PC-3 (cell line): ENCODE data around the gene HHIPL1. TPM values are rescaled to one million over a fixed set of nuclear protein-coding genes. Genes with fewer than 3 reads are reported as not detected.

Experiments
- ATAC-seq: fragments of 200-7000 bp; cut with Tn5 transposase; 2 replicates; pipeline ENCODE4 v1.9.1; 2020; ENCODE audit warnings: mild to moderate bottlenecking, moderate library complexity
- BruUV-seq: library from RNA; stranded (reverse); fragments of 400-500 nt; replicated peaks from 2 replicates; lab custom pipeline; 2021; lab: Mats Ljungman, UMichigan
- CTCF ChIA-PET: fragments of 300-600 bp; sonication (Branson Sonifier 250); formaldehyde crosslinking; loops from one replicate; lab custom pipeline; 2022; ENCODE audit warnings: antibody characterized with exemption; lab: Charles Lee
- POLR2A ChIA-PET: fragments of 300-600 bp; sonication (Branson Sonifier 250); formaldehyde crosslinking; loops from one replicate; lab custom pipeline; 2022; ENCODE audit warnings: antibody characterized with exemption; ENCODE audit not compliant: unreplicated experiment; lab: Charles Lee
- DNase-seq: peaks from one replicate; pipeline ENCODE4 v3.0.0-alpha.2; 2015
- H2AFZ ChIP-seq: fragments of 300-600 bp; sonication (generic); 2 replicates; pipeline ENCODE4 v1.6.0; 2016; ENCODE audit warnings: antibody characterized with exemption, low read length
- H3F3A ChIP-seq: fragments of 300-600 bp; sonication (generic); one replicate; pipeline ENCODE4 v1.6.0; 2017; ENCODE audit warnings: antibody characterized with exemption, low read length, control low read depth, mild to moderate bottlenecking; ENCODE audit not compliant: unreplicated experiment
- H3K27ac ChIP-seq: fragments of 300-600 bp; sonication (generic); 2 replicates; pipeline ENCODE4 v1.5.1; 2016; ENCODE audit warnings: mild to moderate bottlenecking, low read length
- H3K27me3 ChIP-seq: fragments of 300-600 bp; sonication (generic); 2 replicates; pipeline ENCODE4 v1.6.1; 2016; ENCODE audit warnings: low read length, mixed read lengths
- H3K36me3 ChIP-seq: fragments of 300-600 bp; sonication (generic); 2 replicates; pipeline ENCODE4 v1.6.1; 2016; ENCODE audit warnings: low read depth, mixed run types, low read length, mixed read lengths
- H3K4me1 ChIP-seq: fragments of 300-600 bp; sonication (generic); 2 replicates; pipeline ENCODE4 v1.5.1; 2016; ENCODE audit warnings: low read length; ENCODE audit not compliant: insufficient read depth
- H3K4me2 ChIP-seq: fragments of 300-600 bp; sonication (generic); 2 replicates; pipeline ENCODE4 v1.6.0; 2016; ENCODE audit warnings: low read length
- H3K4me3 ChIP-seq: fragments of 300-600 bp; sonication (generic); 2 replicates; pipeline ENCODE4 v1.5.1; 2016; ENCODE audit warnings: mild to moderate bottlenecking, low read length, mixed read lengths
- H3K79me2 ChIP-seq: fragments of 300-600 bp; sonication (generic); 2 replicates; pipeline ENCODE4 v1.6.1; 2017; ENCODE audit warnings: low read length, mixed read lengths
- H3K9ac ChIP-seq: fragments of 300-600 bp; sonication (generic); 2 replicates; pipeline ENCODE4 v1.6.0; 2016; ENCODE audit warnings: mild to moderate bottlenecking, low read length
- H3K9me2 ChIP-seq: fragments of 300-600 bp; sonication (generic); replicated peaks from 2 replicates; pipeline ENCODE4 v1.6.1; 2016; ENCODE audit warnings: mixed run types, low read length, mixed read lengths
- H3K9me3 ChIP-seq: fragments of 300-600 bp; sonication (generic); 2 replicates; pipeline ENCODE4 v1.6.1; 2016; ENCODE audit warnings: low read length, mixed read lengths
- H4K20me1 ChIP-seq: fragments of 300-600 bp; sonication (generic); 2 replicates; pipeline ENCODE4 v1.6.1; 2016; ENCODE audit warnings: low read length, mixed read lengths
- CTCF ChIP-seq: fragments of 300-600 bp; sonication (generic); conservative IDR thresholded peaks from 2 replicates; pipeline ENCODE4 v1.5.1; 2017; ENCODE audit warnings: antibody characterized with exemption, low read depth, mild to moderate bottlenecking, low read length
- EZH2 ChIP-seq: fragments of 300-600 bp; sonication (generic); IDR thresholded peaks from one replicate; pipeline ENCODE4 v1.6.1; 2017; ENCODE audit warnings: antibody characterized with exemption, mild to moderate bottlenecking, low read length; ENCODE audit not compliant: unreplicated experiment
- EZH2phosphoT487 ChIP-seq: fragments of 300-600 bp; sonication (generic); IDR thresholded peaks from 2 replicates; pipeline ENCODE4 v1.6.1; 2018; ENCODE audit warnings: mild to moderate bottlenecking, antibody characterized with exemption, low read length, borderline replicate concordance
- intact Hi-C: fragments of 100-400 bp; cut with micrococcal nuclease; formaldehyde crosslinking; loops from 2 replicates; pipeline ENCODE4 v1.9.0; 2023
- total RNA-seq: library from RNA; depleted of rRNA; stranded (reverse); fragments of >200 nt; gene quantifications from 2 replicates; pipeline ENCODE4 v1.2.3, GENCODE V29; 2014

HHIPL1 gene
- total RNA-seq, 1 experiment from 2014 or later = 0.84 TPM

GRCh38 chr14:99657645-99658155 is 12.8 kb downstream of the HHIPL1 start:
- no peaks in the 10 kb centered on the region for H4K20me1 ChIP-seq
- H3K27me3 ChIP-seq = no peaks in the 10 kb centered on the region
- no peak overlapping the region for H3K27ac ChIP-seq
- H3K9ac ChIP-seq = no peak overlapping the region
- CTCF ChIA-PET = no interaction called here
- DNase-seq (no peak), ATAC-seq (no peak)
- TF ChIP-seq CTCF = no peak
- TF ChIP-seq EZH2 = no peak
- TF ChIP-seq EZH2phosphoT487 = no peak
- H3K36me3 ChIP-seq = no peaks in the 10 kb centered on the region
- no peak overlapping the region for H2AFZ ChIP-seq
- no TSS peak for BruUV-seq
- H3K4me1 ChIP-seq = no peaks in the 10 kb centered on the region
- intact Hi-C loops = no loop called here
- H3F3A ChIP-seq = no peaks in the 10 kb centered on the region
- H3K9me2 ChIP-seq = no peaks in the 10 kb centered on the region
- H3K4me2 ChIP-seq = no peak overlapping the region
- POLR2A ChIA-PET = interaction anchor here (0.6 kb wide), 1 partner anchor 21 kb away, joined by 7 read pairs; no protein-coding TSS in a partner anchor
- no peaks in the 10 kb centered on the region for H3K79me2 ChIP-seq
- no peaks in the 10 kb centered on the region for H3K9me3 ChIP-seq
- no peak overlapping the region for H3K4me3 ChIP-seq

GRCh38 chr14:99658218-99658845 is 13.4 kb downstream of the HHIPL1 start:
- Histone ChIP-seq H3K27me3 (no peaks in the 10 kb centered on the region), H3F3A (no peaks in the 10 kb centered on the region), H3K36me3 (no peaks in the 10 kb centered on the region), H3K27ac (no peak overlapping the region), H3K4me3 (no peak overlapping the region), H2AFZ (no peak overlapping the region), H3K9me2 (no peaks in the 10 kb centered on the region), H4K20me1 (no peaks in the 10 kb centered on the region), H3K4me1 (no peaks in the 10 kb centered on the region), H3K9me3 (no peaks in the 10 kb centered on the region), H3K9ac (no peak overlapping the region), H3K4me2 (no peak overlapping the region), H3K79me2 (no peaks in the 10 kb centered on the region)
- CTCF ChIA-PET = no interaction called here
- BruUV-seq = no TSS peak
- TF ChIP-seq EZH2phosphoT487 (no peak), CTCF (no peak), EZH2 (no peak)
- no peak for DNase-seq
- ATAC-seq = no peak
- intact Hi-C loops = no loop called here
- POLR2A ChIA-PET = no interaction called here

DNA sequence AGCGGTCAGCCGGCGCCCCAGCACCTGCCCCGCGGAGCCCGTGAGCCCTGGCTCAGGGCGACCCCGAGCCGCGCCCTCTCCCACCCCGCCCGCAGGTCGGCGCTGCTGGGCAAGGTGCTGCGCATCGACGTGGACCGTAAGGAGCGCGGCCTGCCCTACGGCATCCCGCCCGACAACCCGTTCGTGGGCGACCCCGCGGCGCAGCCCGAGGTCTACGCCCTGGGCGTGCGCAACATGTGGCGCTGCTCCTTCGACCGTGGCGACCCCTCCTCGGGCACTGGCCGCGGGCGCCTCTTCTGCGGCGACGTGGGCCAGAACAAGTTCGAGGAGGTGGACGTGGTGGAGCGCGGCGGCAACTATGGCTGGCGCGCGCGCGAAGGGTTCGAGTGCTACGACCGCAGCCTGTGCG is 14.4 kb downstream of the HHIPL1 start:
- no peaks in the 10 kb centered on the region for H3F3A ChIP-seq
- TF ChIP-seq EZH2phosphoT487 (no peak), EZH2 (no peak), CTCF (no peak)
- POLR2A ChIA-PET = no interaction called here

More for the DNA sequence above, 14.4 kb downstream of the HHIPL1 start:
- H3K36me3 ChIP-seq = no peaks in the 10 kb centered on the region
- BruUV-seq = no TSS peak
- DNase-seq (no peak), ATAC-seq (no peak)
- intact Hi-C loops = no loop called here
- H3K79me2 ChIP-seq = no peaks in the 10 kb centered on the region
- H3K9me2 ChIP-seq = no peaks in the 10 kb centered on the region
- H3K4me2 ChIP-seq = no peak overlapping the region
- no peak overlapping the region for H3K27ac ChIP-seq
- no peak overlapping the region for H3K4me3 ChIP-seq
- no peaks in the 10 kb centered on the region for H3K27me3 ChIP-seq
- CTCF ChIA-PET = no interaction called here
- H3K9me3 ChIP-seq = no peaks in the 10 kb centered on the region
- no peaks in the 10 kb centered on the region for H3K4me1 ChIP-seq
- no peak overlapping the region for H2AFZ ChIP-seq
- H3K9ac ChIP-seq = no peak overlapping the region
- H4K20me1 ChIP-seq = no peaks in the 10 kb centered on the region
